Tibial artery (tissue), 4 donors: ENCODE measurements around the gene SLC66A2.

ENCODE experiments used
- DNase-seq, 2 donors: peaks; one replicate each; pipeline ENCODE4 v3.0.0-alpha.2; 2019
- H3K27ac ChIP-seq, 2 donors: fragments of 200-600 bp; sonication (generic) in 1 of 2; 1 replicate in 1 of 2; 2 replicates in 1 of 2; pipeline ENCODE4 v1.5.1; 2018 to 2019; ENCODE audit warnings: mild to moderate bottlenecking in 1 of 2
- H3K27me3 ChIP-seq, 2 donors: fragments of 200-600 bp; sonication (generic) in 1 of 2; one replicate each; pipeline versions ENCODE4 v1.5.1 to v1.6.0; 2016 to 2019
- H3K36me3 ChIP-seq, 3 donors: fragments of 200-600 bp; sonication (generic) in 2 of 3; one replicate each; pipeline ENCODE4 v1.5.1; 2016 to 2019; ENCODE audit warnings: mild to moderate bottlenecking in 2 of 3
- H3K4me1 ChIP-seq, 4 donors: fragments of 200-600 bp; sonication (generic) in 2 of 4; 1 replicate in 3 of 4; 2 replicates in 1 of 4; pipeline ENCODE4 v1.5.1; 2016 to 2019
- H3K4me3 ChIP-seq, 2 donors: fragments of 200-600 bp; sonication (generic) in 1 of 2; 1 replicate in 1 of 2; 2 replicates in 1 of 2; pipeline ENCODE4 v1.5.1; 2018 to 2019; ENCODE audit warnings: mild to moderate bottlenecking in 2 of 2
- H3K9me3 ChIP-seq, 3 donors: fragments of 200-600 bp; sonication (generic) in 1 of 3; one replicate each; pipeline ENCODE4 v1.5.1; 2016 to 2019
- CTCF ChIP-seq, 2 experiments: fragments of 200-600 bp in 1 of 2; fragments of 450-650 bp in 1 of 2; IDR thresholded peaks; one replicate each; pipeline ENCODE4 v1.5.1; 2017 to 2019; ENCODE audit warnings: antibody characterized with exemption in 2 of 2, mild to moderate bottlenecking in 1 of 2, moderate library complexity in 1 of 2
- intact Hi-C: fragments of 100-400 bp; cut with DNase I; formaldehyde crosslinking; loops from one replicate; pipeline ENCODE4 v1.15.0; 2023; ENCODE audit warnings: low total_unique reads

SLC66A2 gene

GRCh38 chr18:79884294-79884962 is 67.0 kb downstream of the SLC66A2 start:
- Histone ChIP-seq H3K27me3 (no peaks in the 10 kb centered on the region), H3K36me3 (no peaks in the 10 kb centered on the region), H3K9me3 (peaks cover 0 to 19% (median 11%) of the 10 kb centered on the region in 3 donors), H3K4me1 (no peaks in the 10 kb centered on the region), H3K27ac (no peak overlapping the region), H3K4me3 (no peak overlapping the region)
- intact Hi-C loops: no loop called here
- TF ChIP-seq CTCF (IDR thresholded peaks at IDR 0.05): no peak
- no peak for DNase-seq

GRCh38 chr18:79883461-79884293 is 67.8 kb downstream of the SLC66A2 start:
- Histone ChIP-seq H3K36me3 (no peaks in the 10 kb centered on the region), H3K4me3 (no peak overlapping the region), H3K27me3 (no peaks in the 10 kb centered on the region), H3K4me1 (no peaks in the 10 kb centered on the region), H3K27ac (no peak overlapping the region), H3K9me3 (peaks cover 0 to 12% (median 9%) of the 10 kb centered on the region in 3 donors)
- intact Hi-C loops: no loop called here
- no peak for TF ChIP-seq CTCF (IDR thresholded peaks at IDR 0.05)
- no peak for DNase-seq

GRCh38 chr18:79882522-79883241 is 68.8 kb downstream of the SLC66A2 start:
- no peak for DNase-seq
- intact Hi-C loops: no loop called here
- no peak for TF ChIP-seq CTCF (IDR thresholded peaks at IDR 0.05)

GRCh38 chr18:79881695-79882094 is 69.8 kb downstream of the SLC66A2 start:
- H3K9me3 ChIP-seq: no peaks in the 10 kb centered on the region
- no peaks in the 10 kb centered on the region for H3K27me3 ChIP-seq
- TF ChIP-seq CTCF (IDR thresholded peaks at IDR 0.05): no peak
- H3K36me3 ChIP-seq: no peaks in the 10 kb centered on the region
- no peaks in the 10 kb centered on the region for H3K4me1 ChIP-seq
- H3K27ac ChIP-seq: no peak overlapping the region
- H3K4me3 ChIP-seq: no peak overlapping the region
- intact Hi-C loops: no loop called here
- no peak for DNase-seq

More at GRCh38 chr18:79882522-79883241, 68.8 kb downstream of the SLC66A2 start:
- no peak overlapping the region for H3K27ac ChIP-seq
- H3K27me3 ChIP-seq: no peaks in the 10 kb centered on the region
- no peaks in the 10 kb centered on the region for H3K36me3 ChIP-seq
- peaks cover 0 to 5% (median 4%) of the 10 kb centered on the region in 3 donors for H3K9me3 ChIP-seq
- no peaks in the 10 kb centered on the region for H3K4me1 ChIP-seq
- no peak overlapping the region for H3K4me3 ChIP-seq

GRCh38 chr18:79879566-79879965 is 71.9 kb downstream of the SLC66A2 start:
- Histone ChIP-seq H3K27me3 (peaks cover 0 to 19% of the 10 kb centered on the region in 2 donors), H3K4me3 (no peak overlapping the region), H3K4me1 (no peaks in the 10 kb centered on the region), H3K9me3 (no peaks in the 10 kb centered on the region), H3K27ac (no peak overlapping the region), H3K36me3 (no peaks in the 10 kb centered on the region)
- intact Hi-C loops: no loop called here
- TF ChIP-seq CTCF (IDR thresholded peaks at IDR 0.05): no peak
- no peak for DNase-seq
